BE2C (cell line): ENCODE data around the gene BMP8B.
"Not testable (repeated sequence)": the region's sequence is repeated elsewhere in the genome, so short reads cannot be mapped to it uniquely, and the experiment has no call there.

Source experiments
- DNase-seq: peaks from one replicate; pipeline ENCODE4 v3.0.0-alpha.2; 2020
- H3K27me3 ChIP-seq: fragments of 250-450 bp; sonication (Bioruptor Pico); 2 replicates; pipeline ENCODE4 v1.5.1; 2020; ENCODE audit warnings: mild to moderate bottlenecking
- H3K36me3 ChIP-seq: fragments of 250-450 bp; sonication (Bioruptor Pico); 2 replicates; pipeline ENCODE4 v1.5.1; 2020; ENCODE audit warnings: mild to moderate bottlenecking
- H3K4me1 ChIP-seq: fragments of 250-450 bp; sonication (Bioruptor Pico); 2 replicates; pipeline ENCODE4 v1.5.1; 2020
- H3K4me3 ChIP-seq: 2 replicates; pipeline ENCODE4 v1.5.1; 2011; ENCODE audit warnings: low read depth, low read length
- H3K9me3 ChIP-seq: fragments of 250-450 bp; sonication (Bioruptor Pico); 2 replicates; pipeline ENCODE4 v1.5.1; 2020
- CTCF ChIP-seq: IDR thresholded peaks from 2 replicates; pipeline ENCODE4 v1.5.1; 2012; ENCODE audit warnings: mild to moderate bottlenecking, low read depth, low read length

BMP8B gene

GRCh38 chr1:39833121-39833520, 44.5 kb upstream of the BMP8B start:
- H3K9me3 ChIP-seq: no peaks in the 10 kb centered on the region
- peaks cover 7% of the 10 kb centered on the region; the same call in 1 of the 2 replicates for H3K4me1 ChIP-seq
- DNase-seq: no peak
- no peaks in the 10 kb centered on the region for H3K27me3 ChIP-seq
- H3K36me3 ChIP-seq: no peaks in the 10 kb centered on the region
- H3K4me3 ChIP-seq: no peak overlapping the region
- no peak for TF ChIP-seq CTCF

GRCh38 chr1:39832294-39832693, 43.6 kb upstream of the BMP8B start:
- DNase-seq: no peak
- Histone ChIP-seq H3K27me3 (no peaks in the 10 kb centered on the region), H3K36me3 (no peaks in the 10 kb centered on the region), H3K4me3 (no peak overlapping the region), H3K9me3 (no peaks in the 10 kb centered on the region), H3K4me1 (0 out of 2 replicates have a peak, but pooled peaks cover 2% of the 10 kb centered on the region)
- no peak for TF ChIP-seq CTCF

GRCh38 chr1:39829791-39830533, 41.3 kb upstream of the BMP8B start:
- H3K9me3 ChIP-seq: no peaks in the 10 kb centered on the region
- no peaks in the 10 kb centered on the region for H3K4me1 ChIP-seq
- H3K4me3 ChIP-seq: no peak overlapping the region
- DNase-seq: no peak
- H3K27me3 ChIP-seq: no peaks in the 10 kb centered on the region
- TF ChIP-seq CTCF: no peak
- H3K36me3 ChIP-seq: no peaks in the 10 kb centered on the region

GRCh38 chr1:39828734-39829133, 40.1 kb upstream of the BMP8B start:
- DNase-seq: no peak
- Histone ChIP-seq H3K9me3 (no peaks in the 10 kb centered on the region), H3K4me3 (no peak overlapping the region), H3K4me1 (no peaks in the 10 kb centered on the region), H3K27me3 (no peaks in the 10 kb centered on the region), H3K36me3 (no peaks in the 10 kb centered on the region)
- TF ChIP-seq CTCF: no peak

GRCh38 chr1:39828255-39828654, 39.6 kb upstream of the BMP8B start:
- H3K9me3 ChIP-seq, H3K36me3 ChIP-seq, DNase-seq: not testable (repeated sequence)

GRCh38 chr1:39827201-39827600, 38.5 kb upstream of the BMP8B start:
- Histone ChIP-seq H3K4me1 (no peaks in the 10 kb centered on the region), H3K27me3 (no peaks in the 10 kb centered on the region), H3K36me3 (no peaks in the 10 kb centered on the region), H3K9me3 (no peaks in the 10 kb centered on the region), H3K4me3 (no peak overlapping the region)
- TF ChIP-seq CTCF: no peak
- DNase-seq: no peak

More at GRCh38 chr1:39828255-39828654, 39.6 kb upstream of the BMP8B start:
- H3K4me3 ChIP-seq, H3K4me1 ChIP-seq, H3K27me3 ChIP-seq: not testable (repeated sequence)
